Measurements from ENCODE around the gene APOBEC3C.

GRCh38 chr22:39055658-39056057 lies 41.6 kb downstream of the APOBEC3C start:
- no peak for TF ChIP-seq CTCF (IDR thresholded peaks at IDR 0.05)
- no peak for TF ChIP-seq POLR2A (IDR thresholded peaks at IDR 0.05)
